ENCODE results near the gene PPP6R1. TPM values are rescaled to one million over a fixed set of nuclear protein-coding genes. Genes with fewer than 3 reads are reported as not detected.

PPP6R1 gene
- total RNA-seq, 2 experiments from 2014 or later = 89.6 to 161 TPM

DNA sequence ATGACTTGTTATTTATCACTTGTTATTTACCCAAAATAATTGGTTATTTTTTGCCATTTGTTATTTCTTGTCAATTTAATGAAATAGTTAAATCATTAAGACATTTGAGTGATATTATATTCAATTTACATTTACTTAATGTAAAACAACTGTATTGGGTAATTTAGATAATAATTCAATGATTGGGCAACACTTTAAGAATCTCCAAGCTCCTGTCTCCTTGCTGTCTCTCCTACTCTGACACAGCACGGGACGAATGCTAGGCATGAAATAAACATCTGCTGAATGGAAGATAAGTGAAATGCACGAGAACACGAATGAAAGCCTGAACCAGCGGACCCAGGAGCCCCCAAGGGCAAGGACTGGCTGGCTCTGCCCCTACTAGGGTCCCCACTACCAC is 5.7 kb upstream of the PPP6R1 start:
- no peaks in the 10 kb centered on the region for H3K9me2 ChIP-seq (ENCODE audit: insufficient read depth, low read length)
- no peak overlapping the region for H2AFZ ChIP-seq (ENCODE audit: low read length)
- no peak for TF ChIP-seq EZH2phosphoT487 (IDR thresholded peaks at IDR 0.05; ENCODE audit: borderline replicate concordance, low read depth, low read length)
- TF ChIP-seq, protein P1, sequence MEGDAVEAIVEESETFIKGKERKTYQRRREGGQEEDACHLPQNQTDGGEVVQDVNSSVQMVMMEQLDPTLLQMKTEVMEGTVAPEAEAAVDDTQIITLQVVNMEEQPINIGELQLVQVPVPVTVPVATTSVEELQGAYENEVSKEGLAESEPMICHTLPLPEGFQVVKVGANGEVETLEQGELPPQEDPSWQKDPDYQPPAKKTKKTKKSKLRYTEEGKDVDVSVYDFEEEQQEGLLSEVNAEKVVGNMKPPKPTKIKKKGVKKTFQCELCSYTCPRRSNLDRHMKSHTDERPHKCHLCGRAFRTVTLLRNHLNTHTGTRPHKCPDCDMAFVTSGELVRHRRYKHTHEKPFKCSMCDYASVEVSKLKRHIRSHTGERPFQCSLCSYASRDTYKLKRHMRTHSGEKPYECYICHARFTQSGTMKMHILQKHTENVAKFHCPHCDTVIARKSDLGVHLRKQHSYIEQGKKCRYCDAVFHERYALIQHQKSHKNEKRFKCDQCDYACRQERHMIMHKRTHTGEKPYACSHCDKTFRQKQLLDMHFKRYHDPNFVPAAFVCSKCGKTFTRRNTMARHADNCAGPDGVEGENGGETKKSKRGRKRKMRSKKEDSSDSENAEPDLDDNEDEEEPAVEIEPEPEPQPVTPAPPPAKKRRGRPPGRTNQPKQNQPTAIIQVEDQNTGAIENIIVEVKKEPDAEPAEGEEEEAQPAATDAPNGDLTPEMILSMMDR (conservative IDR thresholded peaks at IDR 0.05; ENCODE audit: low read length) = no peak
- peaks cover 20% of the 10 kb centered on the region for H3K4me1 ChIP-seq (ENCODE audit: insufficient read depth, low read length, poor library complexity, severe bottlenecking)
- no peak for DNase-seq (ENCODE audit: low spot score)
- peaks cover 56% of the 10 kb centered on the region for H3K36me3 ChIP-seq (ENCODE audit: insufficient read depth, low read length)
- intact Hi-C loops (cut with micrococcal nuclease; ENCODE audit: unreplicated experiment) = no loop called here
- H4K20me1 ChIP-seq (ENCODE audit: insufficient read depth, low read length) = no peaks in the 10 kb centered on the region
- H3K4me2 ChIP-seq (ENCODE audit: low read length) = no peak overlapping the region
- H3K4me3 ChIP-seq (ENCODE audit: low read depth, low read length, poor library complexity, severe bottlenecking) = no peak overlapping the region
- peaks cover 10% of the 10 kb centered on the region; the same call in 1 of the 2 replicates for H3K79me2 ChIP-seq (ENCODE audit: insufficient read depth, low read depth, low read length)
- no peaks in the 10 kb centered on the region for H3K9me3 ChIP-seq (ENCODE audit: low read length)
- BruUV-seq (replicated peaks) = no TSS peak
- ChIA-PET POLR2A (no interaction called here), CTCF (ENCODE audit: unreplicated experiment) (no interaction called here)
- no peak overlapping the region for H3K27ac ChIP-seq (ENCODE audit: low read depth, low read length, poor library complexity, severe bottlenecking)

DNA sequence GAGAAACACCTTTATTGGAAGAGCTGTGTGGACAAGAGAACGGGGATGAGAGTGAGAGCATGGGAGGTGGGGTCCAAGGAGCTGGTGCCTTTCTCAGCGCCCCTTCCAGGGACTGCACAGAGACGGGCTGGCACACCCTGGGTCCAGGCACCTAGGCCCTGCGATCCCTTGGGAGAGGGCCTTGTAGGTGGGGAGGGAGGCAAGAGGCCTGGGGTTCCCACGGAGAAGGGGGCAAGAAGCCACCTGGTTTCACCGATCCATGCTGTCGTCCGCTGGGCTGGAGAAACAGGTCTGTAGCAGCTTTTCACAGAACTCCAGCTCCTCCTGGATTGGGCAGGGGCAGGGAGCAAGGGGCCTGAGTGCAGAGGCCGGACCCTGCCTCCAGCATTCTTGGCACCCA is 3.5 kb upstream of the PPP6R1 start:
- Histone ChIP-seq H2AFZ (ENCODE audit: low read length) (no peak overlapping the region), H3K4me1 (ENCODE audit: insufficient read depth, low read length, poor library complexity, severe bottlenecking) (peaks cover 22% of the 10 kb centered on the region), H3K36me3 (ENCODE audit: insufficient read depth, low read length) (peaks cover 42% of the 10 kb centered on the region), H3K9me2 (ENCODE audit: insufficient read depth, low read length) (no peaks in the 10 kb centered on the region), H3K79me2 (ENCODE audit: insufficient read depth, low read depth, low read length) (peaks cover 23% of the 10 kb centered on the region), H4K20me1 (ENCODE audit: insufficient read depth, low read length) (no peaks in the 10 kb centered on the region), H3K4me3 (ENCODE audit: low read depth, low read length, poor library complexity, severe bottlenecking) (no peak overlapping the region), H3K27ac (ENCODE audit: low read depth, low read length, poor library complexity, severe bottlenecking) (no peak overlapping the region), H3K4me2 (ENCODE audit: low read length) (no peak overlapping the region), H3K9me3 (ENCODE audit: low read length) (no peaks in the 10 kb centered on the region)
- no TSS peak for BruUV-seq (replicated peaks)
- POLR2A ChIA-PET = interaction anchor here (0.6 to 1.0 kb wide), 2 partner anchors 9 to 13 kb away, joined by 3 to 5 read pairs; no protein-coding TSS in a partner anchor
- TF ChIP-seq EZH2phosphoT487 (IDR thresholded peaks at IDR 0.05; ENCODE audit: borderline replicate concordance, low read depth, low read length) = no peak
- TF ChIP-seq, protein P1 (conservative IDR thresholded peaks at IDR 0.05; ENCODE audit: low read length) = no peak
- intact Hi-C loops (cut with micrococcal nuclease; ENCODE audit: unreplicated experiment) = no loop called here
- CTCF ChIA-PET (ENCODE audit: unreplicated experiment) = no interaction called here
- DNase-seq (ENCODE audit: low spot score) = no peak

DNA sequence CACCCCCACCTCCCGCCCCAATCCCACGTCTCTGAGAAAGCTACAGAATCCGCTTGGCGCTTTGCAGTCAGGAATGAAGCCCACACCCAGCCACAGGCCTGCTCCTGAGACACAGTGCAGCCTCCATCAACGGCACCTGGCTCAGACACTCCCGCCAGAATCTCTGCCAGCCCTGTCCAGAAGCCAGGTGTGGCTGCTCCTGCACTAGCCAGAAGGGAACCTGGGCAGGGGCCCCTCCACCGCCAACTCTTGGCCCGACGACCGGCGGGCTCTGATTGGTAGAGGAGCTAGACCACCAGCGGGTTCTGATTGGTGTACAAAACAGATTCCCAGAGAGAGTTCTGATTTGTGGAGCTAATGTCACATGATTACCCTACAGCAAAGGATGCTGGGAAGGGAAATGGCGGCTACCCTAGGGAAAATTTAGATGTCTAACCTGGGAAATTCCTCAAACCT is 2.9 kb upstream of the PPP6R1 start:
- no peak for DNase-seq (ENCODE audit: low spot score)
- ChIA-PET CTCF (ENCODE audit: unreplicated experiment) (no interaction called here), POLR2A (interaction anchor here (1.0 kb wide), 1 partner anchor 10 kb away, joined by 3 read pairs; no protein-coding TSS in a partner anchor)
- no peaks in the 10 kb centered on the region for H4K20me1 ChIP-seq (ENCODE audit: insufficient read depth, low read length)
- peaks cover 22% of the 10 kb centered on the region for H3K4me1 ChIP-seq (ENCODE audit: insufficient read depth, low read length, poor library complexity, severe bottlenecking)
- no peaks in the 10 kb centered on the region for H3K9me2 ChIP-seq (ENCODE audit: insufficient read depth, low read length)
- H3K79me2 ChIP-seq (ENCODE audit: insufficient read depth, low read depth, low read length) = peaks cover 25% of the 10 kb centered on the region
- no peak overlapping the region for H3K27ac ChIP-seq (ENCODE audit: low read depth, low read length, poor library complexity, severe bottlenecking)
- TF ChIP-seq EZH2phosphoT487 (IDR thresholded peaks at IDR 0.05; ENCODE audit: borderline replicate concordance, low read depth, low read length) = no peak
- TF ChIP-seq, protein P1 (conservative IDR thresholded peaks at IDR 0.05; ENCODE audit: low read length) = no peak
- H3K4me2 ChIP-seq (ENCODE audit: low read length) = no peak overlapping the region
- no peaks in the 10 kb centered on the region for H3K9me3 ChIP-seq (ENCODE audit: low read length)
- BruUV-seq (replicated peaks) = no TSS peak
- H2AFZ ChIP-seq (ENCODE audit: low read length) = no peak overlapping the region
- no peak overlapping the region for H3K4me3 ChIP-seq (ENCODE audit: low read depth, low read length, poor library complexity, severe bottlenecking)
- H3K36me3 ChIP-seq (ENCODE audit: insufficient read depth, low read length) = peaks cover 42% of the 10 kb centered on the region
- intact Hi-C loops (cut with micrococcal nuclease; ENCODE audit: unreplicated experiment) = no loop called here

Measured in OCI-LY7 (cell line).